ENCODE results near the gene EXOSC1. TPM values are rescaled to one million over a fixed set of nuclear protein-coding genes. Genes with fewer than 3 reads are reported as not detected.

The EXOSC1 gene
- polyA plus RNA-seq, 1 of the 3 experiments (the other 2 are of a cell fraction): 49.0 TPM

GRCh38 chr10:97466755-97467154, 20.9 kb upstream of the EXOSC1 start:
- H3K9me3 ChIP-seq: no peaks in the 10 kb centered on the region
- peak overlapping the region in 1 of 2 experiments; percentile 19; a peak in 1 of 4 replicates for H3K27ac ChIP-seq (ENCODE audit: low read depth in 2 of 2, low read length in 1 of 2)
- H3K36me3 ChIP-seq (replicated peaks in 1 of 2; ENCODE audit: control insufficient read depth in 1 of 2, insufficient read depth in 2 of 2, low read length in 1 of 2): peaks cover 61 to 65% of the 10 kb centered on the region in 2 experiments
- ChIA-PET CTCF (interaction anchor here (1.4 to 8.7 kb wide), 3 partner anchors 9 to 105 kb away, joined by 5 to 132 read pairs (median 7); partner anchors contain the start of gene ANKRD2), POLR2A (no interaction called here)
- peaks cover 27% of the 10 kb centered on the region for H3F3A ChIP-seq (replicated peaks; ENCODE audit: insufficient read depth)
- no peak overlapping the region for H3K9ac ChIP-seq
- H3K4me1 ChIP-seq (ENCODE audit: control insufficient read depth in 1 of 2, insufficient read depth in 2 of 2, low read depth in 1 of 2, low read length in 1 of 2): peaks cover 0 to 4% of the 10 kb centered on the region in 2 experiments; a peak in 2 of 4 replicates
- no peak overlapping the region for H3K4me2 ChIP-seq
- WGBS (ENCODE audit: low lambda C conversion rate): 81% methylated on average over 4 of the region's 4 CpGs
- H3K79me2 ChIP-seq (ENCODE audit: insufficient read depth): no peaks in the 10 kb centered on the region
- no peaks in the 10 kb centered on the region for H3K9me2 ChIP-seq
- TF ChIP-seq USF1 (IDR thresholded peaks at IDR 0.05; ENCODE audit: borderline replicate concordance, low read depth) (no peak), RXRA (IDR thresholded peaks at IDR 0.05; ENCODE audit: borderline replicate concordance, low read depth) (no peak), JUND (IDR thresholded peaks at IDR 0.05) (0 out of 2 replicates have a peak, but pooled peaks have one; percentile 12), TCF12 (IDR thresholded peaks at IDR 0.05) (peak; percentile 9; the same call in 1 of the 2 replicates)
- no peak overlapping the region for H2AFZ ChIP-seq (ENCODE audit: low read depth)
- DNase-seq: no peak
- no peak overlapping the region for H3K4me3 ChIP-seq (ENCODE audit: low read depth in 2 of 2, low read length in 1 of 2)
- H4K20me1 ChIP-seq (ENCODE audit: insufficient read depth): 0 out of 2 replicates have a peak, but pooled peaks cover 7% of the 10 kb centered on the region
- no peaks in the 10 kb centered on the region for H3K27me3 ChIP-seq (ENCODE audit: insufficient read depth)

GRCh38 chr10:97465982-97466381, 20.2 kb upstream of the EXOSC1 start:
- POLR2A ChIA-PET: interaction anchor here (0.6 kb wide), 1 partner anchor 12 kb away, joined by 3 read pairs; no protein-coding TSS in a partner anchor
- no peak overlapping the region for H3K4me2 ChIP-seq
- H3F3A ChIP-seq (replicated peaks; ENCODE audit: insufficient read depth): peaks cover 27% of the 10 kb centered on the region
- 0 out of 4 replicates have a peak overlapping the region, but pooled peaks of 1 of the 2 experiments have one; percentile 19 for H3K27ac ChIP-seq (ENCODE audit: low read depth in 2 of 2, low read length in 1 of 2)
- no peak overlapping the region for H2AFZ ChIP-seq (ENCODE audit: low read depth)
- 96% methylated on average over 4 of the region's 7 CpGs for WGBS (ENCODE audit: low lambda C conversion rate)
- no peaks in the 10 kb centered on the region for H3K9me3 ChIP-seq
- no peak overlapping the region for H3K4me3 ChIP-seq (ENCODE audit: low read depth in 2 of 2, low read length in 1 of 2)
- peaks cover 63 to 69% of the 10 kb centered on the region in 2 experiments for H3K36me3 ChIP-seq (replicated peaks in 1 of 2; ENCODE audit: control insufficient read depth in 1 of 2, insufficient read depth in 2 of 2, low read length in 1 of 2)
- no peaks in the 10 kb centered on the region for H3K9me2 ChIP-seq
- 0 out of 2 replicates have a peak, but pooled peaks cover 7% of the 10 kb centered on the region for H4K20me1 ChIP-seq (ENCODE audit: insufficient read depth)
- DNase-seq: no peak
- no peaks in the 10 kb centered on the region for H3K79me2 ChIP-seq (ENCODE audit: insufficient read depth)
- H3K4me1 ChIP-seq (ENCODE audit: control insufficient read depth in 1 of 2, insufficient read depth in 2 of 2, low read depth in 1 of 2, low read length in 1 of 2): peaks cover 0 to 4% of the 10 kb centered on the region in 2 experiments; a peak in 2 of 4 replicates
- CTCF ChIA-PET: interaction anchor here (1.7 to 8.7 kb wide), 4 partner anchors 9 to 106 kb away, joined by 7 to 132 read pairs (median 9); partner anchors contain the start of gene ANKRD2
- no peaks in the 10 kb centered on the region for H3K27me3 ChIP-seq (ENCODE audit: insufficient read depth)
- no peak overlapping the region for H3K9ac ChIP-seq
- TF ChIP-seq RAD21 (IDR thresholded peaks at IDR 0.05; ENCODE audit: low read length) (no peak), RCOR1 (IDR thresholded peaks at IDR 0.05; ENCODE audit: low read length) (no peak), CHD2 (IDR thresholded peaks at IDR 0.05; ENCODE audit: low read length, partially characterized antibody) (no peak), USF2 (IDR thresholded peaks at IDR 0.05; ENCODE audit: borderline replicate concordance, low read depth, low read length) (no peak), MXI1 (IDR thresholded peaks at IDR 0.05; ENCODE audit: low read depth, low read length) (no peak), TEAD4 (IDR thresholded peaks at IDR 0.05; ENCODE audit: borderline replicate concordance, insufficient read depth) (no peak), IRF3 (IDR thresholded peaks at IDR 0.05; ENCODE audit: low read depth, low read length) (no peak), PBX3 (IDR thresholded peaks at IDR 0.05) (no peak), YY1 (IDR thresholded peaks at IDR 0.05; ENCODE audit: low read depth) (no peak), ELF1 (IDR thresholded peaks at IDR 0.05) (no peak), FOXM1 (IDR thresholded peaks at IDR 0.05; ENCODE audit: low read depth) (no peak), TCF12 (IDR thresholded peaks at IDR 0.05) (no peak), REST (IDR thresholded peaks at IDR 0.05; ENCODE audit: low read depth, low read length) (no peak), NFIC (IDR thresholded peaks at IDR 0.05; ENCODE audit: borderline replicate concordance) (no peak), JUND (IDR thresholded peaks at IDR 0.05) (no peak), EP300 (IDR thresholded peaks at IDR 0.05; ENCODE audit: borderline replicate concordance in 1 of 2, low read depth in 1 of 2, low read length in 1 of 2) (no peak), NRF1 (IDR thresholded peaks at IDR 0.05; ENCODE audit: low read depth, low read length) (no peak), RXRA (IDR thresholded peaks at IDR 0.05; ENCODE audit: borderline replicate concordance, low read depth) (no peak)
